PC-9 (cell line): ENCODE data around the gene M1AP. TPM values are rescaled to one million over a fixed set of nuclear protein-coding genes. Genes with fewer than 3 reads are reported as not detected.

Experiments
- BruUV-seq: library from RNA; stranded (reverse); fragments of 400-500 nt; replicated peaks from 2 replicates; lab custom pipeline; 2021; lab: Mats Ljungman, UMichigan
- CTCF ChIA-PET: fragments of 300-600 bp; sonication (Branson Sonifier 250); formaldehyde crosslinking; loops from one replicate; lab custom pipeline; 2022; ENCODE audit warnings: antibody characterized with exemption; lab: Charles Lee
- POLR2A ChIA-PET: fragments of 300-600 bp; sonication (Branson Sonifier 250); formaldehyde crosslinking; loops from one replicate; lab custom pipeline; 2022; ENCODE audit warnings: antibody characterized with exemption; ENCODE audit not compliant: unreplicated experiment; lab: Charles Lee
- DNase-seq, 2 experiments: peaks; one replicate each; pipeline versions ENCODE4 v3.0.0 to v3.0.0-alpha.2; 2015 to 2022; ENCODE audit warnings: mixed read lengths in 1 of 2
- H2AFZ ChIP-seq: fragments of 200-600 bp; sonication (generic); 2 replicates; pipeline ENCODE4 v1.8.1; 2017; ENCODE audit warnings: antibody characterized with exemption
- H3F3A ChIP-seq: fragments of 200-600 bp; sonication (generic); 2 replicates; pipeline ENCODE4 v1.8.1; 2017; ENCODE audit warnings: antibody characterized with exemption, mild to moderate bottlenecking, low read depth; ENCODE audit not compliant: insufficient read depth
- H3K27ac ChIP-seq: fragments of 200-600 bp; sonication (generic); 2 replicates; pipeline ENCODE4 v1.6.1; 2016; ENCODE audit warnings: mixed run types
- H3K27me3 ChIP-seq: fragments of 200-600 bp; sonication (generic); 2 replicates; pipeline ENCODE4 v1.6.1; 2016; ENCODE audit warnings: low read depth, mixed run types; ENCODE audit not compliant: insufficient read depth
- H3K36me3 ChIP-seq: fragments of 200-600 bp; sonication (generic); 2 replicates; pipeline ENCODE4 v1.6.1; 2016; ENCODE audit warnings: low read depth, mixed run types
- H3K4me1 ChIP-seq: fragments of 200-600 bp; sonication (generic); replicated peaks from 2 replicates; pipeline ENCODE4 v1.6.1; 2016; ENCODE audit warnings: mixed run types; ENCODE audit not compliant: insufficient read depth
- H3K4me2 ChIP-seq: fragments of 200-600 bp; sonication (generic); 2 replicates; pipeline ENCODE4 v1.6.1; 2017; ENCODE audit warnings: mixed run types
- H3K4me3 ChIP-seq: fragments of 200-600 bp; sonication (generic); 2 replicates; pipeline ENCODE4 v1.6.1; 2016; ENCODE audit warnings: mixed run types
- H3K79me2 ChIP-seq: fragments of 200-600 bp; sonication (generic); 2 replicates; pipeline ENCODE4 v1.6.1; 2017; ENCODE audit warnings: low read depth, mixed run types
- H3K9me2 ChIP-seq: fragments of 200-600 bp; sonication (generic); 2 replicates; pipeline ENCODE4 v1.8.1; 2017; ENCODE audit warnings: mild to moderate bottlenecking; ENCODE audit not compliant: insufficient read depth
- H3K9me3 ChIP-seq: fragments of 200-600 bp; sonication (generic); 2 replicates; pipeline ENCODE4 v1.8.1; 2016; ENCODE audit warnings: low read depth; ENCODE audit not compliant: insufficient read depth
- H4K20me1 ChIP-seq: fragments of 200-600 bp; sonication (generic); 2 replicates; pipeline ENCODE4 v1.8.1; 2017; ENCODE audit not compliant: insufficient read depth
- CTCF ChIP-seq: fragments of 200-600 bp; sonication (generic); conservative IDR thresholded peaks from 2 replicates; pipeline ENCODE4 v1.6.1; 2017; ENCODE audit warnings: mixed run types, antibody characterized with exemption, mild to moderate bottlenecking, moderate library complexity
- EZH2 ChIP-seq: fragments of 200-600 bp; sonication (generic); IDR thresholded peaks from 2 replicates; pipeline ENCODE4 v1.8.0; 2017; ENCODE audit warnings: antibody characterized with exemption, low read depth
- intact Hi-C: fragments of 100-400 bp; cut with micrococcal nuclease; formaldehyde crosslinking; loops from one replicate; pipeline ENCODE4 v1.10.0; 2022; ENCODE audit not compliant: unreplicated experiment
- total RNA-seq: library from RNA; stranded (reverse); gene quantifications from 2 replicates; pipeline ENCODE4 v1.2.3, GENCODE V29; 2021

M1AP gene
- total RNA-seq, 1 experiment from 2014 or later, result 7.7 TPM

- H3F3A ChIP-seq, result peaks cover 27% of the 10 kb centered on the region; the same call in 1 of the 2 replicates
- peak overlapping the region; percentile 89 for H3K4me3 ChIP-seq
- H3K27me3 ChIP-seq, result no peaks in the 10 kb centered on the region
- H4K20me1 ChIP-seq, result no peaks in the 10 kb centered on the region
- CTCF ChIA-PET, result no interaction called here
- TSS peak; percentile 57 for BruUV-seq
- H3K27ac ChIP-seq, result no peak overlapping the region
- DNase-seq, result peak; percentile 49 to 72
- POLR2A ChIA-PET, result no interaction called here
- H2AFZ ChIP-seq, result peak overlapping the region; percentile 100
- H3K9me3 ChIP-seq, result no peaks in the 10 kb centered on the region
- H3K36me3 ChIP-seq, result no peaks in the 10 kb centered on the region
- no peaks in the 10 kb centered on the region for H3K9me2 ChIP-seq
- intact Hi-C loops, result loop anchor here (5.0 kb wide), 1 partner anchor 67 kb away; the partner anchor contains the start of genes CCDC142 and TTC31
- no peak for TF ChIP-seq CTCF
- no peak for TF ChIP-seq EZH2
- H3K4me1 ChIP-seq, result peaks cover 16% of the 10 kb centered on the region
- peak overlapping the region; percentile 94 for H3K4me2 ChIP-seq
- H3K79me2 ChIP-seq, result peaks cover 16% of the 10 kb centered on the region
Observed at GRCh38 chr2:74548900-74549826, 99.0 kb downstream of the M1AP start.

DNA sequence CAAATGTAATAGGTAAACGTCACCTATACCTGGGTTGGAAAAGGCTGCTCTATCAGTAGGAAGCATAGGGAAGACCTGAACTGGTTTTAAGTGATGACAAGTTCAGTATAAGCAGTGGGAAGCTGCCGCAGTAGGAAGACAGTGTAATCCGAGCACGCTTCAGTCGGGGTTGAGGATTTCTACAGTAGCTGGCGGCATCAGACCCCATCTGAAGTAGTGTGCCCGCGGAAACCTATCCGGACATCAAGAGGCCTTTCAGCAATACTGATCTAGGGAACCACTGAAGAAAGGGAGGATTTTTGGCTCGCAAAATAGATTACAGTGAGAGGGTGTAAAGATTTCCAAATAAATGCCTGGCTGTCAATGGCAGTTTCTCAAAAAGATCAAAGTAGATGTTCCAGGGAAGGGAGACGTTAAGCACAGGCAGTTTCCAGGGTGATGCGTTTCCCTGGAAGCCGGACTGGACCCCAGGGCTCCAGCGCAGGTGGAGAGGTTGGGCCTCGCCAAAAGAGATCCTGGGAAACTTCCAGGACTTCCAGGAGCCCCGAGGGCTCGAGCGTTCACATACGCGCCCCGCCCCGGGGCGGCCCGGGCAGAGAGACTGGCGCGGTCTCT is 99.7 kb downstream of the M1AP start:
- peaks cover 16% of the 10 kb centered on the region for H3K79me2 ChIP-seq
- no peaks in the 10 kb centered on the region for H4K20me1 ChIP-seq
- DNase-seq, result no peak
- CTCF ChIA-PET, result no interaction called here
- peak overlapping the region; percentile 94 for H3K4me2 ChIP-seq
- H3K9me2 ChIP-seq, result no peaks in the 10 kb centered on the region
- BruUV-seq, result TSS peak; percentile 27
- POLR2A ChIA-PET, result no interaction called here
- H3K36me3 ChIP-seq, result no peaks in the 10 kb centered on the region
- H3K4me1 ChIP-seq, result peaks cover 13% of the 10 kb centered on the region
- H2AFZ ChIP-seq, result peak overlapping the region; percentile 100
- H3K27me3 ChIP-seq, result no peaks in the 10 kb centered on the region
- H3K9me3 ChIP-seq, result no peaks in the 10 kb centered on the region
- no peak for TF ChIP-seq CTCF
- no peak for TF ChIP-seq EZH2
- peaks cover 30% of the 10 kb centered on the region; the same call in 1 of the 2 replicates for H3F3A ChIP-seq
- H3K4me3 ChIP-seq, result peak overlapping the region; percentile 89; the same call in 1 of the 2 replicates
- no peak overlapping the region for H3K27ac ChIP-seq
- intact Hi-C loops, result loop anchor here (5.0 kb wide), 1 partner anchor 66 kb away; the partner anchor contains the start of genes CCDC142 and TTC31

GRCh38 chr2:74546004-74546403 is 102.1 kb downstream of the M1AP start:
- DNase-seq, result no peak
- CTCF ChIA-PET, result no interaction called here
- POLR2A ChIA-PET, result no interaction called here
- Histone ChIP-seq H3K4me3 (no peak overlapping the region), H3K36me3 (no peaks in the 10 kb centered on the region), H3K9me2 (no peaks in the 10 kb centered on the region), H2AFZ (no peak overlapping the region), H3K4me1 (peaks cover 12% of the 10 kb centered on the region), H3K79me2 (peaks cover 15% of the 10 kb centered on the region), H3K4me2 (no peak overlapping the region), H3K27ac (no peak overlapping the region), H3K9me3 (no peaks in the 10 kb centered on the region), H3F3A (peaks cover 23% of the 10 kb centered on the region; the same call in 1 of the 2 replicates), H3K27me3 (no peaks in the 10 kb centered on the region), H4K20me1 (no peaks in the 10 kb centered on the region)
- no TSS peak for BruUV-seq
- intact Hi-C loops, result loop anchor here (5.0 kb wide), 1 partner anchor 64 kb away; the partner anchor contains the start of genes CCDC142 and TTC31
- TF ChIP-seq CTCF, result no peak
- TF ChIP-seq EZH2, result no peak
